Colon (tissue), 2 donors: ENCODE data around the gene MTG1.
"Not testable (repeated sequence)": the region's sequence is repeated elsewhere in the genome, so short reads cannot be mapped to it uniquely, and the experiment has no call there.

ENCODE experiments used
- FAIRE-seq: peaks from 2 replicates; lab custom pipeline; 2012; peaks lifted over from hg19 to GRCh38; lab: Jason Lieb, UNC
- donor health status: control.
- donor health status: control.

The MTG1 gene

DNA sequence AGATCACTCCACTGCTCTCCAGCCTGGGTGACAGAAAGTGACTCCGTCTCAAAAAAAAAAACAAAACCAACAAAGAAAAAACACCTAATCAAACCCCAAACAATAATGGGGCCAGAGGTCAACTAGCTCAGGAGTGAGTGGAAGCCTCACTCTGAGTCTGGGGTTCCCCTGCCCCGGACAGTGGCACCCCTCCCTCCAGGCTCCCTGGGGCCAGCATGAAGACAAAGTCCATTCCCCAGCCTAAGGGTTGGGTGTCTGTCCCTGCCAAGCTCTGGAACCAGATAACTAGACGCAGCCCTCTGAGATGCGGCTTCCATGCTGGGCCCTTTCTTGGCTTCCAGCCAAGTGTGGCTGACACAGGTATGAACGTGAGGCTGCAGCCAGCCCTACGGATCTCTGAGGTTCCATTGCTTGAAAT is 34.4 kb upstream of the MTG1 start:
- no peak for FAIRE-seq

DNA sequence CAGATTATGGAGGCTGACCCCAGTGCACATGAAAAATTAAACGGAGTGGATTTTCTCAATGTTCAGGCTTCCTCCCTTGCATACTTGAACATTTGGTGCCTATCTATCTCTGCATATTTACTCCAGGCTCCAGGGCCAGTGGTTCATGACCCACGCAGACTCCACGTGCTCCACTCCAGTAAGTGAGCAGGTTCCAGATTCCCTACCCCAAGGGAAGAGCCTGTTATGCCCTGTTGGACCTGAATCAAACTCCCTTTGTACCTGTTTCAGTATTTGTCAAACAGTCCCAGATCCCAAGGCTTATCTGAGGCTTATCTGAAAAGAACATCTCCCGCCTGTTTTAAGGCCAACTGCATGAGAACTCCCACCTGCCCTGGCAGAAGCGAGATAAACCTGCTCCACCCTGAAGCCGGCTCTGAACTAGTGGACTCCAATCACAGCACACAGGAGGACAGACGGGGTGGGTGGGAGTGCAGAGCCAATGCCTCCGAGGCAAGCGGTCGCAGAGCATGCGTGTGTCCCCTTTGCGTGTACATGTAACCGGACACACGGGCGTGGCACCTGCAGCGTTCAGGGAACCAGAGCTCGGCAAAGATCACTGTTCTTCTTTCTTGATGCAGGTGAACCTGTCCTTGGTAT is 33.9 kb upstream of the MTG1 start:
- no peak for FAIRE-seq

DNA sequence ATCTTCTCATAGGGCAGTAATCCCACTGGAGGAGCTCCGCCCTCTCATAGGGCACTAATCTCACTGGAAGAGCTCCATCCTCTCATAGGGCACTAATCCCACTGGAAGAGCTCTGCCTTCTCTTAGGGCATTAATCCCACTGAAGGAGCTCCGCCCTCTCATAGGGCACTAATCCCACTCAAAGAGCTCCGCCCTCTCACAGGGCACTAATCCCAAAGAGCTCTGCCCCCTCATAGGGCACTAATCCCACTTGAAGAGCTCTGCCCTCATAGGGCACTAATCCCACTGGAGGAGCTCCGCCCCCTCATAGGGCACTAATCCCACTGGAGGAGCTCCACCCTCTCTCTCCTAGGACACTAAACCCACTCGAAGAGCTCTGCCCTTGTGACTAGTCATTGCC is 32.7 kb upstream of the MTG1 start:
- FAIRE-seq, result no peak

DNA sequence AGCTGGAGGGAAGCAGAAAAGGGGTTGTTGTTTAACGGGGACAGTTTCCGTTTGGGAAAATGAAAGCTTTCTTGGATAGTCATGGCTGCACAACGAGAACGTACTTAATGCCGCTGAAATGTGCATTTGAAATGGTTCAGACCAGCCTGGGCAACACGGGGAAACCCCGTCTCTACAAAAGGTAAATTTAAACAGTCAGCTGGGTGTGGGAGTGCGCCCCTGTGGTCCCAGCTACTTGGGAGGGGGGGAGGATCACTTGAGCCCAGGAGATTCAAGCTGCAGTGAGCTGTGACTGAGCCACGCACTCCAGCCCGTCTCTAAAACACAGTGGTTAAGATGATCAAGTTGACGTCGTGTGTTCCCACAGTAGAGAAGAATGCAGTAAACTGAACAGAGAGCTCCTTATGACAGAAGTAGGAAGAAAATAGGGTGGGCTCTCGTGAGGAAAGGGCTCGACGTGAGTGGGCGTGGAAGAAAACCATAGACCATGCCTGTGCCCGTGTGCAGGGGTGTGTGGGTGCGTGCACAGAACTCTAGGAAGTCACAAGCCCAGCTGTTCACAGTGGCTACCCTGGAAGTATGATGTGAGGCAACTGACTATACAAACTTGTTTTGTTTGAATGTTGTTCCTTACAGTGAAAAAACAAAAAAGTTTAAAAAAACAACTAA is 32.0 kb upstream of the MTG1 start:
- no peak for FAIRE-seq

DNA sequence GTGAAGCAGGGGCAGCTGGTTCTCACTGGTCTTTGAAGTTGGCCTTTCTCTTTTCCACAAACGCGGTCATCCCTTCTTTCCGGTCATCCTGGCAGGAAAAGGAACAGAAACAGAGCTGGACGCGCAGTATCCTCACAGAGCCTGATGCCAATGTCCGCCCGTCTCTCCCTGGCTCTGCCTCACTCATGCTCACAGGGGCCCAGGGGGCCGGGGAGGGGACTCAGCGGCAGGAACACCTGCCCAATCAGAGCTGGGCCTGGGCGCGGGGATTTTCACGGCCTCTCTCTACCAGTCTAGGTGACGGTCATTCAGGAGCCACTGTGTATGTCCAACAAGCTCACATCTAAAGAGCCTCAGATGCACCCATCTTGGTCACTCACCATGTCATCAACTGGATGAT is 31.1 kb upstream of the MTG1 start:
- no peak for FAIRE-seq

DNA sequence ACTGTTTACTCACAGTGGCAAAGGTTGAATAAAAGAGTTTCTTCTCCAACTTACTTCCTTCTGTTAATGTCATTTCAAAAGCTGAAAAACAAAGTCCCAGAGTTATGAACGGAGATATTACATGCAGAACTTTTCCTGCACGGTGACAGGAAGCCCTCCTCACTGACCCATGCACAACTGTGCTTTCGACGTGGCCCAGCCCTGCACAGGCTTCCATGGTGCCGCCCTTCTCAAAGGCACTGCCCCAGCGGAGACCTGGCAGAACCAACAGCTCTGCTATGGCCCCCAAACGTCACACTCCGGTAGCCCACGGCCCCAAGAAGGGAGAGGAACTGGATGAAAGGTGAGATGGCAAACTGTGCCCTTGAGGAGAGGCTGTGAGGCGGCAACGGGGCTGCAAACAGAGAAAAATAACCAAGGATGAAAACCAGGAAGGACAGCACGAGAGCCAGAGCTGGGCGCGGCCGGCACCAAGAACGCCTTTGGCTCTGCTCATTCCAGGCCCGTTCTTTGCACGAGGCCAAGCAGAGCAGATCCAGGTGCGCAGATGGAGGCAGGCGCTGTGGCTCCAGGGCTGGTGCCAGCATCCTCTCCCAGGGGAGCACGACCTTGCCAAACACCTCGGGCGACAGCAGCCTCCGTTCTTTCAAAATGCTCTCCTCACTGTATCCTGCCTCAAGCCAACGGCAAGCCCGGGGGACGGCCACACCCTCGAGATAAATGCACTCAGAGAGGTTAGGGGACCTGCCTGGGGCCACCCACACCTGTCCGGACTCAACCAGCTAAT is 29.1 kb upstream of the MTG1 start:
- FAIRE-seq, result no peak

DNA sequence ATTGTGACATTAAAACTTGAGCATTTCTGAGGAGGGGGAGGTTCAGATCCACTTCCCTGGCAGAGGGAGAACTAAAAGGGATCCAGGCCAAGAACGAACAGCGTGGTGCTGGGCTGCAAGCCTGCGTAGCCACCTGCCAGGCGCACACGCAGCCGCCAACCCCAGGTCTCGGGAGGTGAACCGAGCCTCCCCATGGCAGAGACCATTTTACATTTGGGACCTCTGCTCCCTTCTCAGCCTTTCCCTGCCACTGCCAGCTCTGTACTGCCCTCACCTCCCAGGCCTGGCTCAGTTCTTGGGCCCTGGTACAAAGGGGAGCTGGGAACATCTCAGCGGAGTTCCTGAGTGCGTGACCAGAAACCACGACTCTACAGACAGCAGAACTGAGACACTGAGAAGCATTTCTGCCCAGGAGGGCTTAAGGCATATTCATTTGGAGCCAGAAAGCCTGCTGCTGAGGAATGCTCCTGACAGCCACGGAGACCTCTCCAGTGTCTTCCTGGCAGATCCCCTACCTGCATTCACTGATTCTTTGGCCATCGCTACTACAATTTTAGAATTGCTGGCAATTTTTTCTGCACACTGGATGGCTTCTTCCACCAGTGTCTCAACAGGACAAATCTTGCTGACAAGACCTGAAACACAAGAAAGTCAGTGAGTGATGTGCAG is 28.4 kb upstream of the MTG1 start:
- no peak for FAIRE-seq

DNA sequence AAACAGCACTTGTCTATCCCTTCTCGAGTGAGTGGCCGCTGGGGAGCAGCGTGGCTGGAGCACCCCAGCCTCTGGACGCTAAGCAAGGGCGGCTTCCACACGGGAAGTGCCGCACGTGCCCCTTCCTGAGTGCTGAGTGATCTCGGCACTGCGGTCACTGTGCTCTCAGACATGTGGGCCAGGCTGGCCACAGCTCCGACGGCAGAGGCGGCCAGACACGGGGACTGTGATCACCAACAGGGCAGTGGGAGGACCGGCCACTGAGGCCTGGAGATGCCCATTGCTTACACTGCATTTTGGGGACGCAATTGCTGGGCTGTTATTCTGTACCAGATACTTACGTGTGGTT is 27.9 kb upstream of the MTG1 start:
- no peak for FAIRE-seq

DNA sequence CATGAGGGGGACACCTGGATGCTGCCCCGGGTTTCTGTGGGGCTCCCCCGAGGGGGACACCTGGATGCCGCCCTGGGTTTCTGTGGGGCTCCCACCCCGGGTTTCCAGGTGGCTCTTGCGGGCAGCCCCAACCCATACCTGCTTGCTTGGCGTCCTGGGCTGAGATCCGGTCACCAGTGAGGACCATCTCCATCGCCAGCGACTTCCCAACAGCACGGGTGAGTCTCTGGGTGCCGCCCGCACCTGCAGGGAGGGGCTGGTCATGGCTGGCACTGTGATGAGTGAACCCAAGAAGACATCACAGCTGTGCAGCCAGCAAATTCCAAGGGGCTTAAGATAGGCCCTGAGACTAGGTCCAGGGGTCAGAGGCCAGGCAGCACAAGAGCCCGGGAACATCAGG is 27.2 kb upstream of the MTG1 start:
- FAIRE-seq, result no peak

DNA sequence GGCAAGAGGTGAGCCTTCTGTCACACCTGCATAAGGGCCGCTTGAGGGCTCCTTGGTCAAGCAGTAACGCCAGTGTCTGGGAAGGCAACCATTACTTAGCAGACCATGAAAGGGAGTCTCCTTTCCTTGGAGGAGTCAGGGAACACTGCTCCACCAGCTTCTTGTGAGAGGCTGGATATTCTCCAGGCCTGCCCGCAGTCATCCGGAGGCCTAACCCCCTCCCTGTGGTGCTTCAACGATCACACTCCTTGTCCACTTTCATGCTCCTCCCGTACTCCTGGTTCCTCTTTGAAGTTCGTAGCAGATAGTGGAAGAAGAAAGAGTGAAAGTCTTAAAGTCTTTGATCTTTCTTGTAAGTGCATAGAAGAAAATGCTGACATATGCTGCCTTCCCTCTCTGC is 26.5 kb upstream of the MTG1 start:
- not testable (repeated sequence) for FAIRE-seq

DNA sequence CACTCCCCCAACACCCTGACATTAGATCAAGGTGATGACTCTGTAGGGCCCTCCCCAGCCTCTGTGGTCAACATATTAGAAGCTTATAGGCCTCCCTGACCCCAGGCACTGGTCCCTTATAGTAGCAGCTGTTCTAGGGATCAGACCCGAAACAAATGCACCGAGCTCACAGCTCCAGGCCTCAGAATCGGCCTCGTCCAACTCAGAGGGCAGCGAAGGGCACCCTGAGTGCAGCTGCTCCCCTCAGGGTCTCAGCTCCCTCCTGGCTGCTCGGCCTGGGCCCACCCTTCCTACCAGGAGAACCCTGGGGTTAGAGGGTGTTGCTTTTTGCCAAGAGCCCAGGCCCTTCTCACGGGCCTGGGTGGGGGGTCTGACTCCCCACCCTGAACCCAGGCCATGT is 25.8 kb upstream of the MTG1 start:
- FAIRE-seq, result no peak

DNA sequence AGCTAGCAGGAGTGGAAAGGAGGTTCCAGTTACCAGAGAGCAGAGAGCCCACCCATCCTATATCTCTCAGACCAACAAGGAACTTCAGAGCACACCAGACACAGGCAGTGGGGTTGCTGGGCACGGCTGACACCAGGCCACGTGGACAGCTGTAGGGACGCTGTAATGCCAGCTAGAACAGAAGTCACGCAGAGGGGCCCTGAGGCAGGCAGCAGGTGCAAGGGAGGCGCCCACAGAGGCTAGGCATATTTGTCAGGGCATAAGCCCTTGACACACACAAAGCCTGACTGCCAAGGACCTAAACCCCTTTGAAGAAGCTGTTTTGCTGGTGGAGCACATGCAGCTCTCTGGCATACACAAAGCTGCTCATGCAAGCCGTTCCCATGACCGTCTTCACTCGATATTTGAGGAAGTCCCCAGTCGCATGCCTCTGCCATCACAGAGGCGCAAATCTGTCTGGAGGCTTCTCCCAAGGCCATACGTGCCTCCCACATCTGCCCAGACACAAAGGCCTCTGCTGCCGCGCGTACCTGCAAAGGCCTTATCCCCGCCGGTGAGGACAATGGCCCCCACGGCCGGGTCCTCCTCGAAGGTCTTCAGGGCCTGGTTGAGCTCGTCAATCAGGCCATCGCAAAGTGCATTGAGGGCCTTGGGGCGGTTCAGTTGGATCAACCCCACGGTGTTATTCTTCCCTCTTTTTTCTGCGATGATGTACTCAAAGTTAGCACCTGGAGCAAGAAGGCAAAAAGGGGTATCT is 23.7 kb upstream of the MTG1 start:
- no peak for FAIRE-seq

DNA sequence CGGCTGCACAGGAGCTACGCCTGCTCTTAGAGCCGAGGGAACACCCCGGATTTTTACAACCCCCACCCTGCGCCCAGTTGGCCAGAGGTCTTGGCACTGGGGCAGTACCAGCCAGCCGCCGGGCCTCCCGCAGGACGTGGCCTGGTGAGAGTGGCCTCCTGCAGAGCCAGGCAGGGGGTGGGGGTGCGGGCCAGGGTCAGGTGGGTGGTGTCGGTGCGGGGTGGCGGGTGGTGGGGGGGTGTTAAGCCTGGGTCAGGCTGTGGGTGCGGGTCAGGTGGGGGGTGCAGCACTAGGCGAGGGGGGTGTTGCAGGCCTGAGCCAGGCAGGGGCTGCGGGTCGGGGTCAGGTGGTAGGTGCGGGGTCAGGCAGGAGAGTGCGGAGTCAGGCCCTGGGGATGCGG is 21.4 kb upstream of the MTG1 start:
- FAIRE-seq, result no peak

DNA sequence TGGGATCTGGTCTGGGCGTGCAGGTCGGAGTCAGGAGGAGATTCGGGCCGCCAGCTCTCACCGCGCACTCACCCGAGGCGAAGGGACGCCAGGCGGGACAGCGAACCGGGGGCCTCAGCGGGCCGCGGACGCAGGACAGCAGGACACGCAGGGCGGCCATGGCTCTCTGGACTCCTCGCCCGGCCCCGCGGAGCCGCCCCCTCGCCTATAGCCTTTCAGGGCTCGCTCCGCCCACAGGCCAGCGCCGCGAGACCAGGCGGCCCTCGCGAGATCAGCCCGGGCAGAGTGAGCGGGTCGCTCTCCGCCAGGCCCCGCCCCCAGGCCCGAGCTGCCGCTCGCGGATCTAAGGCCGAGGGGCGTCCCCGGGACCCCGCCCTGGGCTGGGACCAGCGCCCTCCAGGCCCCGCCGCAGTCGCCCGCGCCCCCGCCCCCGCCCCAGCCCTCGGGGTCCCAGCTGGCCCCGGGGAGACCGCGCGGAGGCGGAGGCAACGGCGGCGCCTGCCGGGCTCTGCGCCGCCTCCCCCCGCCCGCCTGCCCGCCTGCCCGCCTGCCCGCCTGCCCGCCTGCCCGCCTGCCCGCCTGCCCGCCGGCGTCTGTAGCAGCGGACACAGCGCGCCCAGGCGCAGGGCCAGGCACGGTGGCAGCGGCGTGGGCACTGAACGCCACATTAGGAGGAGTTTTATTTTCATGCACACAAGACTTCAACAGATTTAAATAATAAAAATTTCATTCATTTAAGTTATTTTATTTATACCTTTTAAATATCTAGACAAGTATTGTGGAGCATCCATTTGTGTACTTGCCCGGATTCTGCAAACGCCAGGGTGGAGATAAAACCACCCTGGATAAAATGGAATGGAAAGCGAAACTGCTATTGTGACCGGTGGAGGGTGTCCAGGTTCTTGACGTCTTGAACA is 20.5 kb upstream of the MTG1 start, which contains the start of gene ECHS1:
ECHS1 (minus strand) TSS at position 181 of the 917 bp plus-strand sequence; CDS start at position 160, 21 bp downstream.
- peak; percentile 61 for FAIRE-seq

DNA sequence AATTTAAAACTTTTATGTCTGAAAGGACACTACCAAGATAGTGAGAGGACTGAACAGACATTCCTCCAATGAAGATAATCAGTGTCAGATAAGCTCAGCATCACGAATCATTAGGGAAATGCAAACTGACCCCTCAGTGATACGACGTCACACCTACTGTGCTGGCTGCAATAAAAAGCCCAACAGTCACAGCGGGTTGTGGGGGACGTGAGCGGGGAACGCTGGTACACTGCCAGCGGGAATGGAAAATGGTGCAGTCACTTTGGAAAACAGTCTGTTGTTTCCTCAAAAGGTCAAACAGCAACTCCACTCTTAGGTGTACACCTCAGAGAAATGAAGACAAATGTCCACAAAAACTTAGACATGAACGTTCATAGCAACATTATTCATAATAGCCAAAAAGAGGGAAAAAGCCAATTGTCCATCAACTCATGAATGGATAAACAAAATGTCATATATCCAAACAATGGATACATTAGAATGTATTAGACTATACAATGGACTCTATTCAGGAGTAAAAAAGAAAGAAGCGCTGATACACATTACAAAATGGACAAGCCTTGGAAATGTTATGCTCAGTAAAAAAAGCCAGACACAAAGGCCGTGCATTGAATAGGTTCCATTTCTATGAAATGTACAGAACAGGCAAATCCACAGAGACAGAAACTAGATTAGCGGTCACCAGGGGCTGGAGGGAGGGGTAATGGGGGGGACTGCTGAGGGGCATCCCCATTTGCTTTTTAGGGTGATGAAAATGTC is 18.4 kb upstream of the MTG1 start:
- no peak for FAIRE-seq

DNA sequence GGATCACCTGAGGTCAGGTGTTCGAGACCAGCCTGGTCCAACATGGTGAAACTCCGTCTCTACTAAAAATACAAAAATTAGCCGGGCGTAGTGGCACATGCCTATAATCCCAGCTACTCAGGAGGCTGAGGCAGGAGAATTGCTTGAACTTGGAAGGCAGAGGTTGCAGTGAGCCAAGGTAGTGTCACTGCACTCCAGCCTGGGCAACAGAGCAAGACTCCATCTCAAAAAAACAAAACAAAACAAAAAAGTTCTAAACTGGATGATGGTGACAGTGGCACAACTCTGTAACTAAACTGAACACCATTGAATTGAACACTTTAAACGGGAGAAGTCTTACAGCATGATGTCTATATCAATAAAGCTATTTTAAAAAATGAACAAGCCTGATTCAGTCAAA is 17.8 kb upstream of the MTG1 start:
- not testable (repeated sequence) for FAIRE-seq

DNA sequence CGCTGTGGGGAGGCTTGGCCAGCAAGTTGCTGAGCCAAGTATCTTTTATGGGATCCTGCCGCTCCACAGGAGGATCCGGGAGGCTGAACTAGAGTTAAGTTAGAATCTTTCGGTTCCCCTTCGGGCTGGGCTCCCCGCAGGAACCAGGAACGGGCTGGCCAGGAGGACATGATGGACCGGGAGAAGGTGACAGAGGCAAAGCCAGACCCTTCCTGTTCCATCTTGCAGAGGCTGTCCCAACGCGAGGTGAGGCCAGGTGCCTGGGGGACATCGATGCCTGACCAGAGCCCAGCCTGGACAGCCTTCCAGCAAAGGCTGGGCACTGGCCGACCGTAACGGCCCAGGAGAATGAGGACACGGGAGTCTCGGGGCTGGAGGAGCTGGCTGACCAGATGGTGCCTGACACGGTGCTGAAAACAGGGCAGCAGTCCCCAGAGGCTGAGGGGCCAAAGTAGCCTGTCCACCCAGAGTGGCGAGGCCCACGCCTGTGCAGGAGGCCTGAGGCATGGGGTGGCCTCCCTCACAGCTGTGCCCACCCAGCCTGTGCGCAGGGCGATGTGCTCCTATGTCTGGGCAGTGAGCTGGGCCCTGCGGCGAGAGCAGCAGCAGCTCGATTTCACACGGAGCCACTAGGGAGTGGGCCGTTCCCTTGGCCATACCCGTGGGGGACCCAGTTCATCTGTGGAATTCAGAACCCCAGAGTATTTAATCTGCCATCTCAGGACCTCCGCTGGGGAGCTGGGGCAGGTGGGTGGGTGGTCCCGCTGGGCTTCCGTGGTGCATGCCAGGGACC is 16.7 kb upstream of the MTG1 start:
- FAIRE-seq, result no peak

DNA sequence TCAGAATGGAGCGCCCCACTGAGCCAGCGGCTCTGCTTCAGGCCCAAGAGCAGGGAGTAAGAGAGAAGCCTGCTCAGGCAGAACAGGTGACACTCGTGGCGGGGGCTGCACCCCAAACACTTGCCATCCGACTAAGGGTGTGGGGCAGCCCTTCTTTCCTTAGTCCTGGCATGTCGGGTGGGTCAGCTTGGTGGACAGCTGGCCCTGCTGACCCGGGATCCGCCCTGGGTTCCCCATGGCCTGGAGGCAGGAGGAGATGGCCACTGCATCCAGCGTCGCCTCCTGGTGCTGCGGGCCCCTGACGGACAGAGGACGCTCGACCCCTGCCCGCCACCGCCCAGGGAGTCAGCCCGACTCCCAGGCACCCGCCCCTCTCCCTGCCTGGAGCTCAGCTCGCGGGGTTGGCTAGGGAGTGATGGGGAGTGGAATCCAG is 16.1 kb upstream of the MTG1 start:
- FAIRE-seq, result no peak
